Suprapubic skin (tissue), 3 donors: ENCODE results near the gene ZNF639.

Experiments
- CTCF ChIP-seq, 2 donors: fragments of 200-600 bp in 1 of 2; fragments of 450-650 bp in 1 of 2; sonication (generic) in 1 of 2; IDR thresholded peaks; one replicate each; pipeline ENCODE4 v1.5.1; 2016 to 2019; ENCODE audit warnings: antibody characterized with exemption in 2 of 2, mild to moderate bottlenecking in 1 of 2, moderate library complexity in 1 of 2
- POLR2AphosphoS5 ChIP-seq, 3 donors: sonication (generic); formaldehyde crosslinking; IDR thresholded peaks; one replicate each; pipeline ENCODE4 v1.6.1; 2017; ENCODE audit warnings: antibody characterized with exemption in 3 of 3

GRCh38 chr3:179304605-179305004 is 18.2 kb upstream of the ZNF639 start:
- TF ChIP-seq CTCF (IDR thresholded peaks at IDR 0.05): no peak
- TF ChIP-seq POLR2AphosphoS5 (IDR thresholded peaks at IDR 0.05): no peak
